ENCODE results near the gene SORCS2. TPM values are rescaled to one million over a fixed set of nuclear protein-coding genes. Genes with fewer than 3 reads are reported as not detected.

The SORCS2 gene
- total and polyA plus RNA-seq, 2 of the 4 experiments (the other 2 are of a cell fraction) = 0.36 to 0.62 TPM

DNA sequence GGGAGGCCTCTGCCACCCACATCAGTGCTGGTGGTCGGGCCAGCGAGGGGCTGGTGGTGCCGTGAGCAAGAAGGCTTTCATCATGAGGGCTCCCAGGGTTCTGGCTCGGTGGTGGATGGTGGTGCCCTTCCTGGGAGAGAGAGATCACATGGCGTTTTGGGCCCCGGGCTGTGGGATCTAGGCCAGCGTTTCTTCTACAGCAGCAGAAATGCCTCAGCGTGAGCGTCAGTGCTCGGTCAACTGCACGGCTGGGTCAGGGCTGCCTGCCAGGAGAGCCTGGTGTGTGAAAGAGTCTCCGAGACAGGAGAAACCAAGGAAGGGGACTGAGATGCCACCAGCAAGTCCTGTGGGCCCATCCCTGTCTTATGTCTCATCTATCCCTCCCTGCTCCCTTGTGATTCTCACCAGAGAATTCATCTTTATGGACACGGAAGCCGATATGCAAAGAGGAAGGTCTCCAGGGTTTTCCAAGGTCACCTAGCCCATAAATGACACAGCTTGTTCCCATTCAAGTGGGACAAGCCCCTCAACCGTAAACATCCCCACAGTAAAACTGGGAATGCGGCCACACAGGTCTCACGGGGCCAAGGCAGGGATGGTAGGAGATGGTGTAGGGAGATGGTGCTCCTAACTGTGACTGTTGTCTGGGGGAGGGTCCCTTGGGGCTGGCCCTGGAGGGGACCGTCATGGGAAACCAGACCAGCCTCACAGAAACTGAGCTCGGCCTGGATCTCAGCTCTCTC lies 99.2 kb downstream of the SORCS2 start:
- Histone ChIP-seq H3K4ac (ENCODE audit: low read depth, low read length) (no peak overlapping the region), H3K23ac (ENCODE audit: low read depth, low read length) (no peak overlapping the region), H2BK120ac (ENCODE audit: low read depth, low read length) (no peak overlapping the region), H4K91ac (ENCODE audit: insufficient read depth, low read depth, low read length) (no peak overlapping the region), H3K9me3 (ENCODE audit: control insufficient read depth, insufficient read depth, low read length) (no peaks in the 10 kb centered on the region), H3K9me1 (ENCODE audit: insufficient read depth, low read length) (no peaks in the 10 kb centered on the region), H3K14ac (replicated peaks; ENCODE audit: low read depth, low read length) (no peak overlapping the region), H3K36me3 (ENCODE audit: control insufficient read depth, insufficient read depth, low read length) (no peaks in the 10 kb centered on the region), H3K4me2 (ENCODE audit: low read depth, low read length) (no peak overlapping the region), H2AK5ac (ENCODE audit: low read depth, low read length) (no peak overlapping the region), H3K9ac (ENCODE audit: low read depth, low read length) (no peak overlapping the region), H3K56ac (ENCODE audit: extremely low read depth, insufficient read depth, low read length) (no peak overlapping the region), H2BK15ac (ENCODE audit: low read depth, low read length) (no peak overlapping the region), H2AFZ (replicated peaks; ENCODE audit: low read length, poor library complexity) (no peak overlapping the region), H3K27ac (ENCODE audit: insufficient read depth, low read length) (no peak overlapping the region), H3K18ac (ENCODE audit: low read depth, low read length) (no peak overlapping the region), H2AK9ac (replicated peaks; ENCODE audit: low read depth, low read length, poor library complexity) (no peak overlapping the region), H3K27me3 (ENCODE audit: control insufficient read depth, insufficient read depth, low read length) (peaks cover 53% of the 10 kb centered on the region), H3K79me1 (ENCODE audit: low read depth in 1 of 2, low read length in 2 of 2) (no peaks in the 10 kb centered on the region), H2BK5ac (ENCODE audit: low read depth, low read length, poor library complexity, severe bottlenecking) (no peak overlapping the region), H3K4me1 (ENCODE audit: control insufficient read depth, insufficient read depth, low read length) (no peaks in the 10 kb centered on the region), H4K5ac (ENCODE audit: low read depth, low read length) (no peak overlapping the region), H2BK20ac (ENCODE audit: low read depth, low read length) (no peak overlapping the region), H3K4me3 (ENCODE audit: insufficient read depth, low read depth, low read length) (no peak overlapping the region), H4K20me1 (ENCODE audit: insufficient read depth, low read length) (no peaks in the 10 kb centered on the region), H4K8ac (ENCODE audit: low read depth in 2 of 2, low read length in 2 of 2) (no peak overlapping the region)
- DNase-seq (peak; percentile 40), ATAC-seq (ENCODE audit: low read depth) (no peak)
- dilution Hi-C loops (cut with HindIII; ENCODE audit: low sequenced_read_pairs, unreplicated experiment) = no loop called here
- in situ Hi-C loops (cut with MboI; ENCODE audit: low sequenced_read_pairs) = no loop called here
- CTCF ChIA-PET = no interaction called here
- intact Hi-C loops (cut with micrococcal nuclease) = no loop called here
- 36% methylated on average over 5 of the region's 19 CpGs; no CpG with 5 or more reads in 1 of the 2 experiments for WGBS, 2 experiments (ENCODE audit: extremely low coverage in 2 of 2, insufficient read length in 1 of 2)
- POLR2A ChIA-PET (ENCODE audit: unreplicated experiment) = interaction anchor here (0.5 kb wide), 1 partner anchor 100 kb away, joined by 3 read pairs; no protein-coding TSS in a partner anchor
- BruUV-seq (replicated peaks) = no TSS peak
- TF ChIP-seq SMC3 (IDR thresholded peaks at IDR 0.05; ENCODE audit: low read depth, low read length) (no peak), USF2 (IDR thresholded peaks at IDR 0.05; ENCODE audit: low read depth, low read length) (peak; percentile 35; the same call in 1 of the 2 replicates)
